A172 (cell line): ENCODE results near the gene MAL. TPM values are rescaled to one million over a fixed set of nuclear protein-coding genes. Genes with fewer than 3 reads are reported as not detected.

Source experiments
- DNase-seq: peaks from one replicate; pipeline ENCODE4 v3.0.0-alpha.2; 2015; ENCODE audit warnings: low spot score
- total RNA-seq: library from RNA; depleted of rRNA; stranded (reverse); fragments of >200 nt; shearing (Covaris generic); gene quantifications from 2 replicates; pipeline ENCODE4 v1.2.3, GENCODE V29; 2014; rRNA removed

MAL gene
- total RNA-seq, result not detected in 2 replicates

DNA sequence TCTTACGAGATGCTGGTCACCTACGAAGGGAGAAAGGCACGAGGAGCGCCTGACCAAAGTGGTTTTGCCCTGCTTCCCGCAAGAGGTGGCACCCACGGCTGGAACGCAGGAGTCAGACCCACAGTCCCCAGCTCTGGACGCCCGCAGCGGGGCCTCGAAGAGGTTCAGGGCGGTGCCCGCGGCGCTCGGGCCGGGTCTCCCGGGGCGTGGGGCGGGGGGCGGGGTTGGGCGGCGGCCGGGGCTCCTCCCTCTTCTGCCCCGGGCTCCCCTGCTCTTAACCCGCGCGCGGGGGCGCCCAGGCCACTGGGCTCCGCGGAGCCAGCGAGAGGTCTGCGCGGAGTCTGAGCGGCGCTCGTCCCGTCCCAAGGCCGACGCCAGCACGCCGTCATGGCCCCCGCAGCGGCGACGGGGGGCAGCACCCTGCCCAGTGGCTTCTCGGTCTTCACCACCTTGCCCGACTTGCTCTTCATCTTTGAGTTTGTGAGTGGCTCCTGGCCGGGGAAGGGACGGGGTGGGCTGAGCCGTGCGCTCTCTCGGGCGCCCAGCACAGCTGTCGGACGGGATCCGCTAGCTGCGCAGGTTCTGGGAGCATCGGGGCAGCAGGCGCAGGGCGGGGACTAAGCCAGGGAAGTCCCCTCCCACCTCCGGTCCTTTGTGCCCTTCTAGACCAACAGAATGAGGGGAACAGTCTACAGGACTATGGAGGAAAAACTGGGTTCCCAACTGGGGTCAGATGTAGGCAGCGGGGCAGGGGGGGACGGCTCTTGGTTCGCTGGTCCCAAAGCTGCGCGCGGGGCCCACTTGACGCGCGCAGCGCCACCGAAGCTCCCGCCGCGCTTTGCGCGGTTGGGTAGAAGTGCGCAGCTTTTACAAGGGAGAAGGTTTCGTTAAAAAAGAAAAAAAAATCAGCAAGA, at the start of gene MAL:
MAL (plus strand) TSS at position 303 of the 914 bp plus-strand sequence; CDS start at position 388, 85 bp downstream.
- no peak for DNase-seq

DNA sequence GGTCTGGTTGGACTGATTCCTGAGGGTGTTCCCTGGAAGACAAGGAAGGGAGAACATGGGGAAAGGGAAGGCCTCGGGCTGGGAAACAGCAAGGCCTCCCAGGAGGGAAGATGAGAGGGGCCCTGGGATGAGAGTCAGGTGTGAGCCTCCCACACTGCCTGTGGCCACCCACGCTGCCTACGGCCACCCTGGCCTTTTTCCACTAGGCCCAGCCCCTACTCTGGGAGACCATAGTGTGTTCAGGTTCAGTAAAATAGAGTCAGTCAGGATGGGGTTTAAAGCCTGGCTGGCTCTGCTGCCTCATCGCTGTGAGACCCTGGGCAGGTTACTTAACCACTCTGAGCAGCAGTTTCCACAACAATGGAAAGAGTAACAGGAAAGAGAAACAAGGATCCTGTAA, 47.7 kb upstream of the MAL start:
- no peak for DNase-seq

DNA sequence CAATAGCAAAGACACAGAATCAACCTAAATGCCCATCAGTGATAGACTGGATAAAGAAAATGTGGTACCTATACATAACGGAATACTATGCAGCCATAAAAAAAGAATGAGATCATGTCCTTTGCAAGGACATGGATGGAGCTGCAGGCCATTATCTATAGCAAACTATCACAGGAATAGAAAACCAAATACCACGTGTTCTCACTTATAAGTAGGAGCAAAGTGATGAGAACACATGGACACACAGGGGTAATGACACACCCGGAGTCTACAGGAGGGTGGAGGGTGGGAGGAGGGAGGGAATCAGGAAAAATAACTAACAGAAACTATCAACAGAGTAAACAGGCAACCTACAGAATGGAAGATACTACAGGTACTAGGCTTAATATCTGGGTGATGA, 46.6 kb upstream of the MAL start:
- no peak for DNase-seq

DNA sequence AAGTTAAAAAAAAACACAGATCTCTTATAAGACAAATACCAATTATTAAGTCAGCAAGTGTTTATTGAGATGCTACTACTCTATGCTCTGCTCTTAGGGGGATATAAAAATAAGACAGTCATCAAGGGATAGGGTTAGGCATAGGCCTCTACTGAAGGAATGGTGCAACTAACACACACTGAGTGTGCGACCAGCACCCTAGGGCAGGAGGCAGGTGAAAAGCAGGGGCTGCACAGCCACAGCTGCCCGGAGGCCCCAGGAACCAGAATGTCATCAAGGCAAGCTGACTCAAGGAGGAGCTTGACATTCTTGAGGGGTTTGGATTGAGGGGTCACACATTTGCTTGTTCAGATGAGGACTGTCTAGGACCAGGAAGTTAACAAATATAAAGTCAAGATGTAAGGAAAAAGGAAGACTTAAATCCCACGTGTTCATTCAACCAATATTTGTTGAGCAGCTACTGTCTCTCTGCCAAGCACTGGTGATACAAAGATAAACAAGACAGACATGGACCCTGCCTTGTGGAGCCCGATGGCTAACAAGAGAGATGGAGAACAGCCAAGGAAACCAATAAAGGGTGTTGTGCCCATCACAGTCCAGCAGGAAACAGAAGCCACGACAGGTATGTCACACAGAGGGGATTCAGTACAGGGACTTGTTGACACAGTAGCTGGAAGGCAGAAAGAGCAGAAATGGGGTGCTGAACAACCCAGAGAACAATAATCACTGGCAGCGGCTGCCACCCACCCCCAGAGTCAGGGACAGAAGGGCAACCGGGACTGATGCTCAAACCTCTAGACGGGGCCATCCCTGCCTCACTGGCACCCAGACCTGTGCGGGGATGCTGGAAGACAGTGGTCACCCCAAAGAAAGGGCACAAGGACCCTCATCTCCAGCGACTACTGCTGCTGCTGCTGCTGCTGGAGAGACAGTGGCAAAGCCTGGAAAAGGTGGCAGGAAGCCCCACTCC, 45.8 kb upstream of the MAL start:
- no peak for DNase-seq

DNA sequence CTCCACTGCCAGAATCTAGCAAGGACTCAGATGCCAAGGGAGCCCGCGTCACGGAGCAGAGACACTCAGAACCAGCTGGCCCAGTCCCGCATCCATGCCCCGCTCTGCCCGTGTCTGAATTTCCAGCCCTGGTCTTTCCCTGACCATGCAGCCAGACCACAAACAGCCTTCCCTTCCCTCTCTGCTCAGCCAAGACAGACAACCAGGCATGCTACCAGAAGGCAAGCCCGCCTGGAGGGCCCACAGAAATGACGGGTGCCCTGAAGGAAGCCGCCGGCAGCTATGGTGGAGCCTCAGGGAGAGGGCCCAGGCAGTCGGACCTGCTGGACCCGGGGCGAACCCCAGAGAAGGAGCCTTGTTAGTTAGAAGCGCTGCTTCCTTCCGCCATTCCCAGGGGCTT, 45.1 kb upstream of the MAL start:
- no peak for DNase-seq

DNA sequence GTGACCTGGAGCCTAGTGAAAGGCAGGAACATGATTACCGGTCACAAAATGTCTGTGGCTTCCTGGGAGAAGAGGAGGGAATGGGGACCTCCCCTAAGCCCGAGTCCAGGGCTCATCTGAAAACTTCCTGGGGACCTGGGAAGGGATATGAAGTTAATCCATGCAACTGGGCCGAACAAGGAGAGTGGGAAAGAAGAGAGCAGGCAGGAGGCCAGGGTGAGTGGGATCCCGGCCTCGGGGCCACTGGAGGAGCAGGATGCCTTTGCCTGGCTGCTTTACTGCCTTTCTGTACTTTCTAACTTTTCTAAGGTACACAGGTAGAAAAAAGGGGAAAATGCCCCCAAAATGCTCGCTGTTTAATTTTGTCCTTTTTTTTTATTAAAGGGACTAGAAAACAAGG, 43.4 kb upstream of the MAL start:
- DNase-seq, result no peak

DNA sequence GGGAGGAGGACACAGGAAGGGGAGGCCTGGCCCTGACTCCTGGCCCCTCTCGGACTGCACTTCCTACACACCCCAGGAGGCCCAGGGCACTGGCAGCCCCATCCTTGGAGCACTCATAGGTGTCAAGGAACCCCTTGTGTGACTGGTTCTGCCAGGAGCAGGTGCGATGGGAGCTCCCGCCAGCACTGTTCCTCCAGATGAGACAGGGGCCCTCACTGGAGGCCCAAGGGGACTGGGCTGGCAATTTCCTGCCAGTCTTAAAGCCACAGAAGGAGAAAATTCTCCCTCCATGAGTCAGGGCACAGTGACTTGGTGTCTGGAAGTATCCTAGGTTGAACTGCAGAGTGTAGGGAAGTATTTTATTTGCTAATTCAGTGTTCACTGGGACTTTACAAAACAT, 42.8 kb upstream of the MAL start:
- peak; percentile 78 for DNase-seq

DNA sequence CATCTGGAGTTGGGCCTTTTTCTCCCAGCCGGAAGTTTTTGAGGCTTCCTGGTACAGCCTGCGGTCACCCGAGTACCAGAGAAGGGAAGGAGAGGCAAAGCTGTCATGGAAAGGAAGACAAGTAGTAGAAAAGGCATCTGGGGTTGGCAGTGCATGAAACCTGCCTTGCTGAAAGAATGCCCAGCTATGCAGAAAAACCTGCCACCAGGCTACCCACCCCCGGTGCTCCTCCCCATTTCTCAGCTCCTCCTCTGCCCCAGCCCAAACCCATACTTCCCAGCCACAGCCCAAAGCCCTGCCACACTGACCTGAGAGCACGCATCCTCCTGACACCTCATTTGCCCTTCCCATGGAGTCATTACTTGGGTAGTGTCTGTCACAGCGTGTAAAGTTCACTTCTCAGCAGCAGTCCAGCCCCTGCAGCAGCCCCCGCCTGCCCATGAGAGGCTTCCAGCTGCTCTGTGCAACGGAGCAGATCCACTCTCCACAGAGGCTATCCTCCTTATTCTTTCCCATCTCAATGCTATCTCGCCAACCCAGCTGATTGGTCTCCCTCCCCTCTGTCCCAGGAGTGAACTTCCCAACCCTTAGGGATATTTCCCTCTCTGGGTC, 40.4 kb upstream of the MAL start:
- no peak for DNase-seq

DNA sequence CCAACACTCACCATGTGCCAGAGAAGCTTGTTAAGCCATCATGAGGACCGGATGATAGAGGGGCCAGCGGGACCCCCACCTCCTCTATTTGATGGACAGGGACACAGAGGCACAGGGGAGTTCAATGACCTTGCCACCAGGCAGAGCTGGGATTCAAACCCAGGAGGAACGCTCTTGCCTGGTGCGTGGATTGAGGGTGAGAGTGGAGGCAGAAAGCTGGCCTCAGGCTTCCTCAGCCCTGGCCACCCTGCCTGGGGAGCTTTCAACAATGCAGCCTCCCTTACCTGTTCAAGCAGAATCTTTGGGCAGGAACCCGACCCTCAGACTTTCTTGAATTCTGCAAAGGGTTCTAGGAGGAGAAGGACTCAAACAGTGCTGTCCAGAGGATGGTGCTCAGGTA, 39.9 kb upstream of the MAL start:
- DNase-seq, result no peak

DNA sequence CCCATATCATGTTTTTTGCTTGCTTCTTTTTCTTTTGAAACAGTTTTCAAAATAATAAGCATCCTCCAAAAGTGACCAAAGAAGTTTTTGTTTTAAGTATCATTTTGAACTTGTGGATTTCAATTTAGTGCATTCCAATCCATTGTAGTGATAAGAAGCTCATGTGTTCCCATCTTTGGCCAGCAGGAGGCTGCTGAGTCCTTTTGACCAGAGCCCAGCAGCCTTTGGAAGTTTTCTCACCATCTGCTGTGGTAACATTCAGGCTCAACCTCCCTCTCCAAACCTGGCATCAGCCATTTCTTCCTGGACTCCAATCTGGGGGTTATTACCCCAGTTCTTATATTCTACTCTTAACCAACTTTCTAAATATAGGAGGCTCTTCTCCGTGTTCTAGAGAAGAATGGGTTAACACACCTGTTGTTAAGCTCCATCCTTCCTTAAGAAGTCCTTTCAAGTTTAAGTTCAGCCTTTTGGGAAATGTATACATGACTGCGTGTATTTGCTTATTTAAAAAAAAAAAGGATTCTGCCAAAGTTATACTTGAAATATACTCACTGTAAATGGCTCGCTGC, 39.0 kb upstream of the MAL start:
- peak; percentile 75 for DNase-seq

DNA sequence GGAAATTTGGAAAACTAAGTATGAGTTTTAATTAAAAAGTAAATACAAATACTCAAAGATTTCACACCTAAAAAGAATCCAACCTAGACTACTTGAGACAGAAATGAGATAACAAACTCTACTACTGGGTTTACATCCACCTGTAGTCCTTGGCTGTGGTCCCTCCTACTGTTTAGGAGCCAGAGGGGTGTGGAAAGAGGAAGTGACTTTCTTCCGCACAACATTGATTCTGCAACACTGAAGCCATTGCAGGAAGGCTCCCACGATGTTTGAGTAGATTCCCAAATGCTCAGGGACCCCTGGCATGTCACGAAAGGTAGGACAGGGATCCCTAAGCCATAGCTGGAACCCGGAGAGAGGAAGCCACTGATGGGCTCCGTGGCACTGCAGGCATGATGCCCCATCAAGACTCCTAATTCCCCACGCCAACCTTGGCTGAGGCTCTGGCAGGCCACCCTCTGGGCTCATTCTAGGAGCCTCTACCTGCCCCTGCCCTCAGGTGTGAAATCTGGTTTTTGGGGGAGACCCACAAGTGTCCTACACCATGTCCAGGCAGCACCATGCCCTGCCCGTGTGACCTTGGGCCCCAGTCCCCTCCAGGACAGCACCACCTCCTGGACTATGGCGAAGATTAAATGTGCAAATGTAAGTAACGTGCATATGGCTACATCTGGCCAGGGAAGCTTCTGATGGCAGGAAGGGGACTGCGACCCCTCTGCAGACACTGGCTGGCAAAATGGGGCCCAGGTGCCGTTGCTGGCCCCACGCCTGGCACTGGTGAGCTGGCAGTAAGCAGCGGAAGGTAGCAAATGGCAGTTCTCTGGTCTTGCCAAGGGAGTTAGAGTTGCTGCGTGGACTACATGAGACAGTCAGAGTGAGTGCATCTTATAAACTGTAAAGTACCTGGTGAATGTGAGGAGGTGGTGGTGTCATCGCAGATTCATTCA, 38.2 kb upstream of the MAL start:
- no peak for DNase-seq

DNA sequence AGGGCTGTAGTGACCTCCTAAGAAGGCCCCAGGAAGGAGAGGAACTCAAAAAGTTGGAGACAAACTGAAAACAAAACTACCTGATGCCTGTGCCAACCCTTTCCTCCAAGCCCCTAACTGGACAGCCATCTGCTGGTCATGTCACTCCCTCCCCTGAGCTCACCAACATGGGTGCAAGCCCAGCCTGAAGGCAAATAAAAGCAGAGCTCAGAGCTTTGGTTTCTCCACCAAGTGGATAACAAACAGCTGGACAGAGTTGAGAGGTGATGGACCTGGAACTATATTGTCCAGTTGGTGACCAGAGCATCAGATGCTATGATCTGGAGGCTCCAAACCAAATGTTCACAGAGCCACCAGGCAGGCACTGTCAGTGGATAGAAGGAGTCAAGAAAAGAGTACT, 34.6 kb upstream of the MAL start:
- DNase-seq, result no peak

DNA sequence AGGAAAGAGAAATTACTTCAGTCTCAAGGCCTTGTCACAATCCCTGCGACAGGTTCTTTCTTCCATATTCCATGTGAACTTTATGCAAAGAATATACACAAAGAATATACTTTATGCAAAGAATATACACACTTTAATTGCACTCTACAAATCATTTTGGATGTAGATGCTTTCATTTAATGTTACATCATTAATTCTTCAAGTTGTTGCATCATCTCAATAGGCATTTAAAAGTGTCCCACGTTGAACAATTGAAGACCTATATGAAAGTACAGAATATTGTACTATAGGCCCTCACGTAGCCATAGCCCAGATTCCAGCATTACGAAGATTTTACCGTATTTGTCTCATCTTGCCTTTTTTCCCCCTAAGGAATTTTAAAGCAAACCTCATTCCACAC, 33.1 kb upstream of the MAL start:
- no peak for DNase-seq

DNA sequence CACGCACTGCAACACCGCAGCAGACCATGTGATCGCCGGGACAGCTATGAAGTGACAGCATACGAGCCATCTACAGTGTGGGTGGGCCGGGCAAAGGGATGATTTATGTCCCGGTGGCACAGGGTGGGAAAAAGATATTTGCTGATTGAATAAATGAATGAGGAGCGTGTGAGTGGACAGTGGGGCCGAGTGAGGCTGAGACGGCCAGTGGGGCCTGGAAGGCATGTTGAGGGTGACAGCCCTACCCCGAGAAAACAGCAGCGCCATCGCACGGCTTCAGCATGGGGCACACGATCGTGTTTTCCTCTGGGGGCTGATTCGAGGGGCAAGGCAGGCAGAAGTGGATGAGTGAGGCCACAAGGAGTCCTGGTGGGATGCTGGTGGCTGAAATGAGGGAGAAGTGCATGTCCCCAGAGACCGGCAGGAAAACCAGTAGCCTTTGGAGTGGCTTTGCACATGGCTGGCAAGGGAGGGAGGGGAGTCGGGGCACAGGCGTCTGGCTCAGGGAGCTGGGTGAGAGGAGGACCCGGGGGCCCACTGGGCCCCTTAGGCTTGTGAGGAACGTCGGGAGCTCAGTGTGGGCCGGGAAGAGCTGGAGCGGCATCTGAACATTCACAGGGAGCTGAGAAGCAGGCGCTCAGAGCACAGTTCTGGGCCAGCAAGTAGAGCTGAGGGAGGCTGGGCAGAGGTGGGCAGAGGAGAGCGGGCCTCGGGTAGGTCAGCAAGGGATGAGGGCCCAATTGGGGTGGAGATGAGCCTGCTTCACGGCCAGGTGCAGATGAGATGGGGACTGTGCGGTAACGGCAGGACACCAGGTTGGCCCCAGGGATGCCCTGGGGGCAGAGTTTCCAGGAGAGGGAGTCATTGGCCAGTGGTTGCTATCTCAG, 32.1 kb upstream of the MAL start:
- DNase-seq, result no peak

DNA sequence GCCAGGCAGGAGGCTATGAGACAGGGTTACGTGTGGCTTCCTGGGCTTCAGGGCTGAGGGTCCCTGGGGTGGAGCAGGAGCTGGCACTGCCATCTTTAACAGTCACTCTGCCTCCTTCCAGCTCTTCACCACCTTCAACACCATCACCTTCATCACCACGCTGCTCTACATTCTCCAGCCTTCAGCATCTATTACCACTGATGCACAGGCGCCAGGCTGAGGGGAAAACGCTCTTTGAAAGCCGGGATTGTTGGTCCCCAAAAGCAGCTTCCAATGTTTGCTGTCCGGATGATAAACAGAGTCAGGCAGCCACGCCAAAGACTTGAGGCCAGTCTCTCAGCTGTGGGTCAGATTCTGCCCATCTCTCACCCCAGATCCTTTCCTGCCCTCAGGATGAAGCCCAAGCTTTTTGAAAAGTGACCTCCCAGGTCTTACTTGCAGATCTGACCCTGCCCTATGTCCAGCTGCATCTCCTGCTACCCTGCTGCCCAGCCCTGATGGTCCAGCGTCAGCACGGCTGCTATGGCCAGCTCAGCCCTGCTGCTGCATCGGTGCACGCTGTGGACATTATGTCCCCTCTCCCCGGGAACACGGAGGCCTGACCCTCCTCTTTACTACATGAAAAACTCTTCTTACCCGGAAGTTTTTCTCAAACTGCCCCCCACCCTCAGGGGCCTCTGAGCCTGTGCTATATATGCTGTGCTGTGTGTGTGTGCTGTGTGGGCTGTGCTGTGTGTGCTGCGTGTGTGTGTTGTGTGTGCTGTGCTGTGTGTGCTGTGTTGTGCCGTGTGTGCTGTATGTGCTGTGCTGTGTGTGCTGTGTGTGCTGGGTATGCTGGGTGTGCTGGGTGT, 31.2 kb upstream of the MAL start:
- DNase-seq, result no peak

DNA sequence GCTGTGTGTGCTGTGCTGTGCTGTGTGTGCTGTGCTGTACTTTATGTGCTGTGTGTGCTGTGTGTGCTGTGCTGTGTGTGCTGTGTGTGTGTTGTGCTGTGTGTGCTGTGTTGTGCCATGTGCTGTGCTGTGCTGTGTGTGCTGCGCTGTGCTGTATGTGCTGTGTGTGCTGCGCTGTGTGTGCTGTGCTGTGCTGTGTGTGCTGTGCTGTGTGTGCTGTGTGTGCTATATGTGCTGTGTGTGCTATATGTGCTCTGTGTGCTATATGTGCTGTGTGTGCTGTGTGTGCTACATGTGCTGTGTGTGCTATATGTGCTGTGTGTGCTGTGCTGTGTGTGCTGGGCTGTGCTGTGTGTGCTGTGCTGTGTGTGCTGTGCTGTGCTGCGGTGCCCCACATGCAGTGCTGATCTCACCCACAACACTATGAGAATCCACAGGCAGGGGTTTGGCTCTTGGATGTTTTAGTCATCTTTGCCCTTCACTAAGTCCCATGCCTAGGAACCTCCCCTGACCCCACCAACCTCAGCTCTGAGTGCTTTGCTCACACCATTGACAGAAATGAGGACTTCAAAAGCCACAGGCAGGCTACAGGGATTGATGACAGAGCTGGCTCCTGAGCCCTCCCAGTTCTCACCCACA, 30.5 kb upstream of the MAL start:
- no peak for DNase-seq

DNA sequence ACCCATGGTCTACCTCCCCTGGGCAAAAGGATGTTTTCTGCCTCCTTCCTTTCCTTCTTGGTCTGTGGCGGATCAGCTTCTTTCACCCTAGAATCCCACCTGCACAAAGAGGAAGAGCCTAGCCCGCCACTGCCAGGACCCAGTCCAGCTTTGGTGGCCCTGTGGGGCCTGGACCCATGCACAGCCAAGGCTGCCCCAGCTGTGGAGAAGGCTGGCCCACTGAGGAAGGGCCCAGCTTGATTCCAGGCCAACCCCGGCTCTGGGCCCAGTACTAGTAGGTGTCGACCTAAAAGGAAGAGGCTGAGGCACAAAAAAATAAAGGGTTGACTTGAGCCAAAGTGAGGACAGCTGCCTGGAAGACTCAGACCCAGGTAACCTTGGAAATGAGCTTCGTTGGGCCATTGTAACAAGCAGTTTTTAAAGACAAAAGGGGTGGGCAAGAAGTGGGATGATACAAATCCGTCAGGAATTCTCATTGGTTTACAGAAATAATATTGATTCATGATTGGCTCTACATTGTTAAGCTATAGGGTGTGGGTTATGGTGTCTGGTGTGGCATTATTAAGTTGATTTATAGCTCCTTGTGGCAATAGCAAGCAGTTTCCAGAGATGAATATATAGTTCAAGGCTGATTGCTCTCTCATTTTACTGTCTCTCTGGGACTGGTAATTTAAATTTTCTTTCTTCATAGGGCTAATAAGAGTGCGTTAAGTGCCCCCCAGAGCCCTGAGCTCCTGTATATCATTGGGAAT, 29.8 kb upstream of the MAL start:
- DNase-seq, result no peak
